Heart left ventricle (tissue), 16 donors: ENCODE measurements around the gene AMN. TPM values are rescaled to one million over a fixed set of nuclear protein-coding genes. Genes with fewer than 3 reads are reported as not detected.
A peak's percentile ranks its signal among the peaks of the same experiment; 100 is the strongest.

Experiments used
- ATAC-seq, 4 donors: fragments of 200-7000 bp; cut with Tn5 transposase; one replicate each; pipeline ENCODE4 v1.9.1; 2020 to 2022; ENCODE audit warnings: moderate library complexity in 4 of 4, mild to moderate bottlenecking in 3 of 4, moderate number of reproducible peaks in 1 of 4
- DNase-seq, 5 donors: peaks; one replicate each; pipeline ENCODE4 v3.0.0-alpha.2; 2020
- H3K27ac ChIP-seq, 12 donors: fragments of 200-600 bp; sonication (generic) in 4 of 12; one replicate each; pipeline versions ENCODE4 v1.5.0 to v1.8.0; 2016 to 2022; ENCODE audit warnings: mild to moderate bottlenecking in 2 of 12
- H3K27me3 ChIP-seq, 9 donors: fragments of 200-600 bp; sonication (generic) in 2 of 9; one replicate each; pipeline versions ENCODE4 v1.5.1 to v1.8.0; 2016 to 2022; ENCODE audit warnings: mild to moderate bottlenecking in 3 of 9
- H3K36me3 ChIP-seq, 9 donors: fragments of 200-600 bp; sonication (generic) in 2 of 9; one replicate each; pipeline versions ENCODE4 v1.5.0 to v1.8.0; 2018 to 2022; ENCODE audit warnings: mild to moderate bottlenecking in 2 of 9
- H3K4me1 ChIP-seq, 12 donors: fragments of 200-600 bp; sonication (generic) in 4 of 12; one replicate each; pipeline versions ENCODE4 v1.5.0 to v1.8.0; 2016 to 2022; ENCODE audit warnings: mild to moderate bottlenecking in 3 of 12
- H3K4me3 ChIP-seq, 12 donors: fragments of 200-600 bp; sonication (generic) in 4 of 12; one replicate each; pipeline versions ENCODE4 v1.5.0 to v1.8.0; 2017 to 2022; ENCODE audit warnings: mild to moderate bottlenecking in 9 of 12, moderate library complexity in 4 of 12
- H3K9me3 ChIP-seq, 12 donors: fragments of 200-600 bp; sonication (generic) in 4 of 12; one replicate each; pipeline versions ENCODE4 v1.5.0 to v1.8.0; 2016 to 2022; ENCODE audit warnings: mild to moderate bottlenecking in 1 of 12
- POLR2A ChIP-seq, 2 donors: fragments of 450-650 bp; IDR thresholded peaks; one replicate each; pipeline ENCODE4 v1.6.1; 2017; ENCODE audit warnings: antibody characterized with exemption in 2 of 2, mild to moderate bottlenecking in 2 of 2, moderate library complexity in 2 of 2
- WGBS, 4 donors: extraction: QIAGEN DNeasy Blood & Tissue Kit in 2 of 4; methylation state at CpG; one replicate each; pipeline versions ENCODE4 v1.1.5 to v1.1.7; 2013 to 2018; 5-methylcytosine and 5-hydroxymethylcytosine counted together
- intact Hi-C, 10 donors: fragments of 100-400 bp; cut with DNase I; formaldehyde crosslinking; loops; one replicate each; pipeline versions ENCODE4 v1.11.1 to v1.14.2; 2022
- polyA plus RNA-seq, 2 donors: library from polyadenylated mRNA; stranded (reverse); fragments of 200-250 nt; gene quantifications; one replicate each; pipeline ENCODE4 v1.2.3, GENCODE V29; 2013
- total RNA-seq, 9 donors: library from RNA; depleted of rRNA in 2 of 9; stranded (reverse); fragments of >200 nt in 2 of 9; fragmentation: NEBNext Ultra II Directional in 3 of 9; extraction: Animal tissue kit (Norgen Biotek cat#: 25700) in 3 of 9; gene quantifications; one replicate each; pipeline versions ENCODE4 v1.1.0 to v1.2.4, GENCODE V29; 2016 to 2023
- TF ChIP-seq, protein P1 (sequence below), 12 donors: fragments of 200-600 bp; sonication (generic) in 4 of 12; IDR thresholded peaks; one replicate each; pipeline versions ENCODE4 v1.5.0 to v1.8.0; 2018 to 2022; ENCODE audit warnings: antibody characterized with exemption in 12 of 12, mild to moderate bottlenecking in 5 of 12
- donor health status: ischemic (EF 13 %, LVEDD 7.1; RV severe dilation, severe dysfunction).
- donor health status: healthy with polysubstance abuse.
- donor health status: DM: no; HTN: yes; CAD: no.
- donor health status: DM: no; HTN: no; CAD: no.
- donor health status: ischemic (EF 25% LVEDD 6.9; RV normal size, moderate dysfunction).
- donor health status: ischemic (EF 25% LVEDD 5.7; RV mildly dilated, moderate dysfunction).
- donor health status: healthy.
- donor health status: DM: yes; HTN: yes; CAD: no.
- donor health status: ischemic (EF 35%, LVEDD 5.7; RV mildly dilated, moderate dysfunction).
- donor health status: nonischemic (EF 11% LVEDD 7.7; RV severe dilation, severe dysfunction).
- donor health status: DM: yes; HTN: yes; CAD: no.
- donor health status: PGD.
- donor health status: ischemic (EF 29% LVEDD 5.4; RV normal size, mild dysfunction).
- donor health status: nonischemic (EF 23%, LVEDD 6.1; RV moderate dilation, normal function).

Gene AMN
- total and polyA plus RNA-seq, 11 donors: 0.11 to 0.36 (median 0.21) TPM; not detected in 8

- DNase-seq (no peak), ATAC-seq (no peak)
- TF ChIP-seq POLR2A (IDR thresholded peaks at IDR 0.05): no peak
- TF ChIP-seq, protein P1, sequence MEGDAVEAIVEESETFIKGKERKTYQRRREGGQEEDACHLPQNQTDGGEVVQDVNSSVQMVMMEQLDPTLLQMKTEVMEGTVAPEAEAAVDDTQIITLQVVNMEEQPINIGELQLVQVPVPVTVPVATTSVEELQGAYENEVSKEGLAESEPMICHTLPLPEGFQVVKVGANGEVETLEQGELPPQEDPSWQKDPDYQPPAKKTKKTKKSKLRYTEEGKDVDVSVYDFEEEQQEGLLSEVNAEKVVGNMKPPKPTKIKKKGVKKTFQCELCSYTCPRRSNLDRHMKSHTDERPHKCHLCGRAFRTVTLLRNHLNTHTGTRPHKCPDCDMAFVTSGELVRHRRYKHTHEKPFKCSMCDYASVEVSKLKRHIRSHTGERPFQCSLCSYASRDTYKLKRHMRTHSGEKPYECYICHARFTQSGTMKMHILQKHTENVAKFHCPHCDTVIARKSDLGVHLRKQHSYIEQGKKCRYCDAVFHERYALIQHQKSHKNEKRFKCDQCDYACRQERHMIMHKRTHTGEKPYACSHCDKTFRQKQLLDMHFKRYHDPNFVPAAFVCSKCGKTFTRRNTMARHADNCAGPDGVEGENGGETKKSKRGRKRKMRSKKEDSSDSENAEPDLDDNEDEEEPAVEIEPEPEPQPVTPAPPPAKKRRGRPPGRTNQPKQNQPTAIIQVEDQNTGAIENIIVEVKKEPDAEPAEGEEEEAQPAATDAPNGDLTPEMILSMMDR (IDR thresholded peaks at IDR 0.05): no peak
- Histone ChIP-seq H3K4me1 (peaks cover 0 to 12% (median 2%) of the 10 kb centered on the region in 12 donors), H3K27ac (no peak overlapping the region), H3K9me3 (no peaks in the 10 kb centered on the region), H3K36me3 (peaks cover 10 to 100% (median 97%) of the 10 kb centered on the region in 9 donors), H3K27me3 (no peaks in the 10 kb centered on the region), H3K4me3 (no peak overlapping the region)
- 90 to 93% (median 90%) methylated on average over 18 of the region's 18 CpGs for WGBS, 4 donors
- intact Hi-C loops: no loop called here
Observed at GRCh38 chr14:102954081-102954789, 31.8 kb downstream of the AMN start.

GRCh38 chr14:102955636-102956408 is 33.4 kb downstream of the AMN start:
- DNase-seq (no peak), ATAC-seq (peak in 1 of 4 donors; percentile 10)
- TF ChIP-seq POLR2A (IDR thresholded peaks at IDR 0.05): no peak
- TF ChIP-seq, protein P1 (IDR thresholded peaks at IDR 0.05): no peak
- no peaks in the 10 kb centered on the region for H3K27me3 ChIP-seq
- no peak overlapping the region for H3K4me3 ChIP-seq
- intact Hi-C loops: no loop called here
- 82 to 83% (median 82%) methylated on average over 8 of the region's 8 CpGs for WGBS, 4 donors
- H3K27ac ChIP-seq: no peak overlapping the region
- H3K9me3 ChIP-seq: no peaks in the 10 kb centered on the region
- no peaks in the 10 kb centered on the region for H3K4me1 ChIP-seq
- peaks cover 6 to 100% (median 97%) of the 10 kb centered on the region in 9 donors for H3K36me3 ChIP-seq

GRCh38 chr14:102957222-102957621 is 34.8 kb downstream of the AMN start:
- TF ChIP-seq POLR2A (IDR thresholded peaks at IDR 0.05): no peak
- TF ChIP-seq, protein P1 (IDR thresholded peaks at IDR 0.05): no peak
- Histone ChIP-seq H3K4me1 (no peaks in the 10 kb centered on the region), H3K36me3 (peaks cover 1 to 100% (median 97%) of the 10 kb centered on the region in 9 donors), H3K9me3 (no peaks in the 10 kb centered on the region), H3K27ac (no peak overlapping the region), H3K4me3 (no peak overlapping the region), H3K27me3 (no peaks in the 10 kb centered on the region)
- DNase-seq (no peak), ATAC-seq (no peak)
- intact Hi-C loops: no loop called here
- WGBS, 4 donors: 93 to 95% (median 93%) methylated on average over 10 of the region's 10 CpGs

DNA sequence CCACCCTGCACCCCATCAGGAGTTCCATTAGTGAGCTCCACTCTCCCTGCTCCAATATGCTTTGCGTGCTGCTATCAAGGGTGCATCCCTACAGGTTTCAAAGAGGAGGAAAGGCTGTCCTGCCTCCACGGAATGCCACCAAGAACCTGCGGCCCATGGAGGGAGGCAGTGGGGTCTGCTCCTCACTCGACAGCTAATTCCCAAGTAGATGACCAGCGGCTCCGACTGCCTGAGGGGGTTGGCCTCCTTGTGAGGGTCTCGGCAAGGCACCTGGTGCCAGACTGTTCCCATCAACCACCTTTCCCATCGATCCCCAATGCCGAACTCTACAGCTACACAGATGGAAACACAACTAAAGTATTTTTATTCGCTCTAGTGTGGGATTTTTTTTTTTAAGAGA is 36.0 kb downstream of the AMN start:
- peaks cover 0 to 100% (median 97%) of the 10 kb centered on the region in 9 donors for H3K36me3 ChIP-seq
- H3K27ac ChIP-seq: no peak overlapping the region
- 92 to 96% (median 95%) methylated on average over 9 to 10 of the region's 10 CpGs for WGBS, 4 donors
- intact Hi-C loops: no loop called here
- TF ChIP-seq, protein P1 (IDR thresholded peaks at IDR 0.05): no peak
- TF ChIP-seq POLR2A (IDR thresholded peaks at IDR 0.05): no peak
- H3K9me3 ChIP-seq: no peaks in the 10 kb centered on the region
- no peaks in the 10 kb centered on the region for H3K4me1 ChIP-seq
- ATAC-seq (no peak), DNase-seq (no peak)
- no peak overlapping the region for H3K4me3 ChIP-seq
- H3K27me3 ChIP-seq: no peaks in the 10 kb centered on the region
